ENCODE results near the gene DNAAF3.
A peak's percentile ranks its signal among the peaks of the same experiment; 100 is the strongest.

The DNAAF3 gene

DNA sequence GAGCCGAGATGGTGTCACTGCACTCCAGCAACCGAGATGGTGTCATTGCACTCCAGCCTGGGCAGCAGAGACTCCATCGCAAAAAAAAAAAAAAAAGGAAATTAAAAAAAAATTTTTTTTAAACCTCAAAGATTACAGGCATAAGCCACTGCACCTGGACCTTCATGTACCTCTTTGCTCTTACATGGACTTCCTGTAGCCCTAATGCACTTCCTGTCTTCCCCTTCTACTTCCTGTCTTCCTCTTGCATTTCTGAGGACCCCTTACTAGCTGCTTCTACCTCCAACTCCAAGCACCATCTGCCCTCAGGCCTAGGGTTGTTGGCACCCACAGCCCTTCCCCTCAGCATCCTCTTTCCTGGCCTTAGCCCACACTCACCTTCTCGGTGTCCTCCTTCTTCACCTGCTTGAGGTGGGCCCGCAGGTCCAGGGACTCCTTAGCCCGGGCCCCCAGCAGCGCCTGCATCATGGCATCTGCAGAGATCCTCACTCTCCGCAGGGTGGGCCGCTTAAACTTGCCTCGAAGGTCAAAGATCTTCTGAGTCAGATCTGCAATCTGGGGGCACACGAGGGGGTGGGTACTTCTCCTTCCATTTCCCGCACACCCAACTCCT lies 12.7 kb downstream of the DNAAF3 start:
- no peak for DNase-seq (ENCODE audit: low read depth)

DNA sequence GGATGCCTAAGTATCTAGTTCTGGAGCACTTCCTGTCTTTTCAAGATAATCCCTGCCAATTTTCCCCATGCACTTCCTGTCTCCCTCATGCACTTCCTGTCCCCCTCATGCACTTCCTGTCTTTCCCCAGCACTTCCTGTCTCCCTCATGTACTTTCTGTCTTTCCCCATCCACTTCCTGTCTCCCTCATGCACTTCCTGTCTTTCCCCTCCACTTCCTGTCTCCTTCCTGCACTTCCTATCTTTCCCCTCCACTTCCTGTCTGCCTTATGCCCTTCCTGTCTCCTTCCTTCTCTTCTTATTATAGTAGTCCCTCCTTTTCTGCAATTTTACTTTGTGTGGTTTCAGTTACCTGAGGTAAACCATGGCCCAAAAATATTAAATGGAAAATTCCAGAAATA lies 14.4 kb downstream of the DNAAF3 start:
- DNase-seq (ENCODE audit: low read depth) = no peak

DNA sequence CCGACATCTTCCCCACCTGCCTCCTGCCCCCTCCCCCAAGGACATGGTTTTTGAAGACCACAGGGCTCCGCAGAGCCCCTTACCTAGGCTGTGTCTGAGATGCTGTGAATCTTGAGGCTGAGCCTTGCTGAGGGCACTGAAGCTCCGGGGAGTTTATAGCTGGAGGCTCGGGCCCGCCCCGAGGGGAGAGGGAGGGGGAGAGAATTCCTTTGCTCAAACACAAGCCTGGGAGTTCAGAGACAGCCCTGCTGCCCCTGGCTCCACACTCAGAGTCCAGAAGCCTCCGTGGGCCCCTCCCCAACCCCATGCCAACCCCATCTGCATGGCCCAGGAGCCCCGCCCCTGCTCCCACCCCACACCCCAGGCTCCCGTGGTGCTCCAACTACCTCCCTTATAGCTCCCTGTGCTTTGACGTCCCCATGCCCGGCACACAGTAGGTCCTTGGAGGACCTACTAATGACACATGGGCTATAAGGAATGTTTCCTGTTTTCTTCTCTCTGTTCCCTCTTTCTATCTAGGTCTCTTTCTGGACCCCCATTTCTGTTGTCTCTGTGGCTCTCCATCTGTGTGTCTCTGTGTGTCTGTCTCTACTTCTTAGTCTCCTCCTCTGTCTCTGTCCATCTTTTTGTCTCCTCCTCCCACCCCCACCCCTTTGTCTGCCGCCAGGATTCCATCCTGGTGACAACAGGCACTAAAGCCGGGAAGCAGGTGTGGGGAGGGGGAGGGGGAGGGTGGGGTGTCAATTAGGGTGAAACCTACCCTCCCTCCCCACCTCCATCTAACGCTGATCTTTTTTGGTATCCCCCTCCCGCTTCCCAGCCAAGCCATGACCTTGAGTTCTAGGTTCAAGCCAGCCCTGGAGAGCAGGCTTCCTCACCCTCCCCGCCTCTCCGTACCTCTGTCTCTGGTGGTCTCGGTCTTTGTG lies 17.1 kb downstream of the DNAAF3 start, which contains the start of gene TNNT1:
TNNT1 (minus strand) TSS at position 129 of the 926 bp plus-strand sequence. CDS start 2,049 bp downstream, outside the sequence.
- no peak for DNase-seq (ENCODE audit: low read depth)

DNA sequence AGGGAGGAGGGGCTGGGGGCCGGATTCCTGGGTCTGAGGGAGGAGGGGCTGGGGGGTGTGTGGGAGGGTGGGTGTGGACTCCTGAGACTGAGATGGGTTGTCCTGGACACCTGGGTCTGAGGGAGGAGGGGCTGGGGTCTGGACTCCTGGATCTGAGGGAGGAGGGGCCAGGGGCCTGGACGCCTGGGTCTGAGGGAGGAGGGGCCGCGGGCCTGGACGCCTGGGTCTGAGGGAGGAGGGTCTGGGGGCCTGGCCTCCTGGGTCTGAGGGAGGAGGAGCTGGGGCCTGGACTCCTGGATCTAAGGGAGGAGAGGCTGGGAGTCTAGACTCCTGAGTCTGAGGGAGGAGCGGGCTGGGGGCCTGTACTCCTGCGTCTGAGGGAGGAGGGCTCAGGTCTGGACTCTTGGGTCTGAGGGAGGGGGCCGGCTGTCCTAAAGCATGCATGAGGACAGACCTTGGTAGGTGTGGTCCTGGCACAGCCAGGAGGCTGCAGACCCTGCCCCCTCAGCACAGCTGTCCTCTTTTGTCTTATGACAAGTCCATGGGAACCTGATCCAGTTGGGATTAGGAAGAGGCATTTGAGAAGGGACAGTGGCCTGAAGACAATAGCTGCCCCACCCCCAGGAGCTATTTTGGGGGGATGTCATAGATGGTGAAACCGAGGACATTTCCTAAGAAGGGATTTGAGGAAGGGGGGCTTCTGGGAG lies 18.7 kb downstream of the DNAAF3 start:
- no peak for DNase-seq (ENCODE audit: low read depth)

DNA sequence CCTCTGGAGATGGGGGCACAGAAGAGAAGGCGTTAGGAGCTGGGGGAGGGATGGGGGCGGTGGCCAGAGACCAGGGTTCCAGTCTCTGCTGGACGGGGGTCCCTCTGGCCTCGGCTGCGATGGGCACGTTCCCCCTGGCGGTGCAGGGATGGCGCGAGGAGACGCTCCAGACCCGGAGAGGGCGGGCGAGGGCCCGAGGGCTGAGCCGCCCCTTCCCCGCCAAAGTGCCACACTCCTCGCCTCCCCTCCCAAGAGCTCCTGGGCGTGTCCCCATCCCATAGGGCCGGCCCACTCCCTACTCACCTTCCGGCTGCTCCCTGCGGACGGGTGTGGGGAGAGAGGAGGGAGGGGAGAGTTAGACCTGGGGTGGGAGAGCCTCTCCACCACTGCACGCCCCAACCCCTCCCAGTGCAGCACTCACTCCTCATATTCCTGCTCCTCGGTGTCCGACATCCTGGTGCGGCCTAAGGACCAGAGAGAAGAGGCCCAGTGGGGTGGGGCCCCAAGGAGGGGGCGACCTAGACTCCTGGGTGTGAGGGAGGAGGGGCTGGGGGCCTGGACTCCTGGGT lies 19.6 kb downstream of the DNAAF3 start:
- DNase-seq (ENCODE audit: low read depth) = no peak

DNA sequence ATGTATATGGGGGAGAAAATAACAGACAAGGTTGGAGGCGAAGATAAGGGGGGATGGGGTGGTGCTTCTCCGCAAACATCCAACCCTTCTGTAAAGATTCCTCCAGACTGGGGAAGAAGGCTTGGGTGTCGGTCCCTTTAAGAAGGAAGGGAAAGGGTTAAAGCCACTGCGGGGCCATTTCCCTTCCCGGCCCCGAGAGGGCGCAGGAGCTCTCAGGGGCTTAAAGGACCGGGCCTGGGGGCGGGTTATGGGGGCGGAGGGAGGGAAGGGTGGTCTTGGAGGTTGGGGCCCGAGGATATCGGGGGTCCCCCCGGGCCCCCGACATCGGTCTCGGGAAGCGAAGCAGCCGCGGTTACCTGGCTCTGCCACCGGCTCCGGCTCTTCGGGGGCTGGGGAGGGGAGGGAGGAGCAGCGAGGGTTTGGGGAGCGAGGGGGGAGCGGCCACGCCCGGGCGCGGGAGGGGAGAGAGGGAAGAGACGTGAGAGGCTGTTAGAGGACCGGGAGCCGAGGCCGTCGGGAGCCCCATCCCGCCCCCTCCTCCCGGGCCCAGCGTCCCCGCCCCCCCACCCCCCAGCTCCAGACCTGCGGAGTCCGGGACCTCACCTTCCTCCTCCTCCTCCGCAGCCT lies 20.2 kb downstream of the DNAAF3 start:
- DNase-seq (ENCODE audit: low read depth) = no peak

DNA sequence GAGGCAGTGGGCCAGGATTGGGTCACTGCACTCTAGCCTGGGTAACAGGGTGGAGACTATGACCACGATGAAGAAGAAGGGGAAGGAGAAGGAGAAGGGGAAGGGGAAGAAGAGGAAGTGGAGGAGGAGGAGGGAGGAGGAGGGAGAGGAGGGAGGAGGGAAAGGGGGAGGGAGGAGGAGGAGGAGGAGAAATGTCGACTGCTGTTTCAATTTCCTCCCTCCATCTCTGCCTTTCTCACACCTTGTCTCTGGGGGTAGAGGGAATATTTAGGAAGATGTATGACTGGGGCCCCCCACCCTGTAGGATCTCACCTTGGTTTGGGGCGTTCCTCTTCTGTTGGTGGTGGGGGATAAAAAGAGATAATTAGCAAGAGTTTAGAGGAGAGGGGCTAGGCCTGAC lies 21.2 kb downstream of the DNAAF3 start:
- DNase-seq (ENCODE audit: low read depth) = no peak

DNA sequence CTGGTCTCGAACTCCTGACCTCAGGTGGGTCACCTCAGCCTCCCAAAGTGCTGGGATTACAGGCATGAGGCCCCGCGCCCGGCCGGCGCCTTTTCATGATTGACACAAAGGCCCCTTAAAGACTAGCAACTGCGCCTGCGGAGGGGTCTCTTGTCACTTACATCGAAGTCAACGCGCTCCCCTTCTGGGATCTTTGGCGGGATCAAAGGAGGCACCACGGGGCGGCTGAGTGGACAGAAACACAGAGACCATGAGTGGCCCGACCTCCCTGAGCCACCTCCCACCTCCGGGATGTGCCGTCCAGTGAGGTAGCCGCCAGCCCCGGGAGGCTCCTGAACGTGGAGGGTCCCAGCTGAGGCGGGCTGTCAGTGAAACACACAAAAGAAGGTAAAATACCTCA lies 24.7 kb downstream of the DNAAF3 start:
- DNase-seq (ENCODE audit: low read depth) = no peak

DNA sequence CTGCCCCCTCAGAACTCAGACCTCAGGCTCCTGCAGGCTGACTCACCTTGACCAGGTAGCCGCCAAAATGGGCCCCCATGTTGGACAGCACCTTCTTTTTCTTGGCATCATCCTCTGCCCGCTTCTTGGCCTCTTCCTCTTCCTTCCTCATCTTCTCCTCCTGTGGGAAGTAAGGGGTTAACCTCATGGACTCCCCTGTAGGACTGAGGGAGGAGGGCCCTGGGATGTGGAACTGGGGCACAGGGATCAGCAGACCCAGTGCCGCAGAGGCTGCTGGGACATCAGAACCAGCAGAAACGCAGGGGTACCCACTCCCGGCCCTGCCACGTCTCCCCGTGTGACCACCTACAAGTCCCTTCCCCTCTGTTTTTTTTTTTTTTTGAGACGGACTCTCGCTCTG lies 28.5 kb downstream of the DNAAF3 start:
- no peak for DNase-seq (ENCODE audit: low read depth)

DNA sequence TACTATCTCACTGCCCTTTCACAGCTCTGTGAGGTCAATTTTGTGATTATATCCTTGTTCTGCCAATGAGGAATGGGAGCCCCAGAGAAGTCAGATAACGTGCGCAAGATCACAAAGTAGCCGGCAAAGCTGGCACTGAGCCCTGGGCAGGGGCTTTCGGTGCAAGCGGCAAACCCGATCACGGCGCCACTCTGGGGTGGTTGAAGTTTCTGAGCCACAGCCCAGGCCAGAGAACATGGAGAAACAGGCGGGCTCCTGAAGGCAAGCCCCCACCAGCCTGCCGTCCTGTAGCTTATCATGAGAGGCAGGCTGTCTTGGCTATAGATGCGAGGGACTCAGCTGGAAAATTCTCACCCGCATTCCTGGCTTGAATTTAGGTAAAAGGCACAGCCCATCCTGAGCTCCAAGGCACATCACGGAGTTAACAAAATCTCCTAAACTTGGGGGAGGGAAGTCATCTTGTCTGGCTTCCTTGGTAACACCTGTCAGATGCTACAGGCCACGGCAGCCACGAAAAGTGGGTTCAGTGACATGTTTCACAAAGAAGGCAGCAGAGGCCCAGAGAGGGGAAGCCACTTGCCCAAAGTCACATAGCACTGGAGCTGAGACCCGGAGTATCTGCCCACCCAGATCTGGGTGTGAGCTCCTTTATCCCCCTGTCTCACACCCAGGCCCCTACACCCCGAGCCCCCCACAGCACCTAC lies 29.9 kb downstream of the DNAAF3 start:
- DNase-seq (ENCODE audit: low read depth) = no peak

DNA sequence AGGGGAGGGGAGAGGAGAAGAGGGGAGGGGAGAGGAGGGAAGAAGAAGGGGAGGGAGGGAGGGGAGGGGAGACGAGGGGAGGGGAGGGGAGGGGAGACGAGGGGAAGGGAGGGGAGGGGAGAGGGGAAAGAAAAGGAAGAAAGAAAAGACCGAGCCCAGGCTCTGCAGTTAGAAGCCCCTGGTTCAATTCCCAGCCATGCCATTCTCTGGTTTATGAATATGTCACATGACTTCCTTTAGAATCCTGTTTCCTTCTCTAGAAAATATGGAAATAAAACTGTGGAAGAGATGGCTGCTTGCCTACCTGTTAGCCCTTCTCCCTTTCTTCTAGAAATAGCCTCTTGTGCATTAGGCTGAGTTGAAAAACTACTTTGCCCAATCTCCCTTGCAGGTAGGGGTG lies 31.7 kb downstream of the DNAAF3 start:
- DNase-seq (ENCODE audit: low read depth) = no peak

DNA sequence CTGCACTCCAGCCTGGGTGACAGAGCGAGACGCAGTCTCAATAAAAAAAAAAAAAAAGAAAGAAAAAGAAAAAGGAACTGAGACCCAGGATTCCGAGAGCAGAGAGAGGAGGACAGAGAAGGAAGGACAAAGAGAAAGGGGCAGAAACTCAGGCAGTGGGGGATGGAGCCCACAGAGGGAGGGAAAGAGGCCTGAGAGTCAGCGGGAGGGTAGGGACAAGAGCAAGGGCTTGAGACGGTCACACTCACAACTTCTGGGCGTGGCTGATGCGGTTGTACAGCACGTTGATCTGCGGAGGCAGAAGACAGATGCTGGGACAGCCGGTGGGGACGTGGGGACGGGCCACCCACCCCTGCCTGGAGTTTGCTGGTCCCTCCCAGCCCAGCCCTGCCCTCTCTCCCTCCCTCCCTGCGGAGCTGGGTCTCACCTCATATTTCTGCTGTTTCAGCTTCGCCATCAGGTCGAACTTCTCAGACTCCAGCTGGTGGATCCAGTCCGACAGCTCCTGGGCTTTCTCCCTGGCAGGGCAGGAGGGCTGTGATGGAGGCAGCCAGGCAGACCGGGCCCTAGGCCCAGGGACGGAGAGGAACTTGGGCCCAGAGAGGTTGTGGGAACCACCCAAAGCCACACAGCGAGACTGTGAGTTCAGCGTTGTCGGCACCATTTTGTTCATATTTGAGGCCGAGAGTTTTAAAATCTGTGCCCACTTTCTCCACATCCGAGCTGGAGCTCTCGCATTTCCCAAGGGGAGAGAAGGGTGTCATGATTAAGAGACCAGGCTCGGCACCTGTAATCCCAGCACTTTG lies 32.6 kb downstream of the DNAAF3 start:
- DNase-seq (ENCODE audit: low read depth) = no peak

DNA sequence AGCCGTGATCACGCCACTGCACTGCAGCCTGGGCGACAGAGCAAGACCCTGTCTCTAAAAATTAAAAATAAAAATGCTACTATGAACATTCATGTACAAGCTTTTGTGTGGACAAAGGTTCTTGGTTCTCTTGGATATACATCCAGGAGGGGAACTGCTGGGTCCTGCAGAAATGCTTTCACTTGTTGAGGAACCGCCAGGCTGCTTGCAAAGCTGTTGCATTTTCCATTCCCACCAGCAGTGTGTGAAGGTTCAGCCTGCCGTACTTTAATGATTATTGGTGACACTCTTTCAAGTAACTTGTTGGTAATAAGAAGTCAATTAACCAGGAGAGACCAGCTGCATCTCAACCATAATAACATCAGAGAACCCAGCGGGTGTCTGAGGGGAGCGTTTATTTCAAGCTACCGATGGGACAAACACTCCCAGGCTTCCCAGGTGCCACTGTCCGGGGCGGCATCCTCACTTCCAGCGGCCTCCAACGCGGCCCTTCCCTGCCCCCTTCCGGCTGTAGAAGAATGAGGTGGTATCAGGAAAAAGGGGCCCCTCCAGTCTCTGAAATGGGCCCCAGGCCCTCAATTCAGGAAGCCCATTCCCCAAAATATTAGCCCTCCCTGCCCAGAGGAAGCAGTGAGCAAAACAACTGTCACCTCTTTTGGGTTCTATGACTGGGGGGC lies 33.8 kb downstream of the DNAAF3 start:
- DNase-seq (ENCODE audit: low read depth) = no peak

DNA sequence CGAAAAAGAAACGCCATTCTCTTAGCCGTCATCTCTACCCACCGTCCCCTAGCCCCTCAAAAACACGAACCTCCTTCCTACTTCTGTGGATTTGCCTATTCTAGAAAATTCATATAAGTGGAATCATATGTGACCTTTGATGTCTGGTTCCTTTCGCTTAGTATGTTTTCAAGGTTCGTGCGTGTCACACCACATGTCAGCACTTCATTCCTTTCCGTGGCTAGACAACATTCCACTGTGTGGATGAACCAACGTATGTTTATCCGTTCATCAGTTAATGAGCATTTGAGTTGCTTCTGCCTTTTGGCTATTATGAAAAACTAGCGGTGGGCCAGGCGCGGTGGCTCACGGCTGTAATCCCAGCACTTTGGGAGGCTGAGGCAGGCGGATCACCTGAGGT lies 35.0 kb downstream of the DNAAF3 start:
- DNase-seq (ENCODE audit: low read depth) = no peak

DNA sequence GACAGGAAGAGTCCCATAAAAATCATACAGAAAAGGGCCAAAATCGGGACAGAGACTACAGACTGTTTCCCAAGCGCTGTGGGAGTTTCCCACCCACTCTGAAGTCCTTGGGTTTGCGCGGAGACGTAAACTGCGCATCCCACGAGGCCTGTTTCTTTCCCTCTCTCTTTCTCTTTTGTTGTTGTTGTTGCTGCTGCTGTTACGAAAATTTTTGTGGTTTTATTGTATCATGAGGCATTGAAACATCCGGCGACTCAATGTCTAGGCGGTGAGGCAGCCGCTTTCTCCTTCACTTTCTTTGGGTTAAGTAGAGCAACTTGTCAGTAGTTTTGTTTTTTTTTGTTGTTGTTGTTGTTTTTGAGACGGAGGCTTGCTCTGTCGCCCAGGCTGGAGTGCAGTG lies 47.4 kb downstream of the DNAAF3 start:
- DNase-seq (ENCODE audit: low read depth) = peak; percentile 44

DNA sequence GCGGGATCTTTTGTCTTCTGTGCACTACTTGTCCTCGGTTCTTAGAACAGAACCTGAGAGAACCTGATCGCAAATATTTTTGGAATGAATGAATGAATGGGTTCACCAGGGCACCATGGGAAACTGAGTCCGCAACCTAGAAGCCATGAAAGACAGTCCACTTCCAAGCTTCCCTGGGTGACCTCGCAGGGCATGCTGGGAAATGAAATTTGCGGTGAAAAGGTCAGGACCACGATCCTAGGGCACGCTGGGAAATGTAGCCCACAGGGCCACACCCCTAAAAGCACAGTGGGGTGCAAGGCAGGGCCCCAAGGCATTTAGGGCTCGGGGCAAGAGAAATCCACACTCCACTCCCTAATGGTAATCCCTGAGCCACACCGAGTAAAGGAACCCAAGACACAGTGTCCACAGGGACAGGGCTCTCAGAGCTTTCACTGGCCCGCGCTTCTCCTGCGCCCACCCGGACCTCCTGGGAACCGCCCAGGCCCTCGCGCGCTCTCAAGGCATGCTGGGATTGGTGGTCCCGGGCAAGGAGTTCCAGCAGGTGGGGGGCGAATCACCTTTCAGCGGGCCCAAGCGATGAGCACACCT lies 47.9 kb downstream of the DNAAF3 start:
- DNase-seq (ENCODE audit: low read depth) = peak; percentile 61

DNA sequence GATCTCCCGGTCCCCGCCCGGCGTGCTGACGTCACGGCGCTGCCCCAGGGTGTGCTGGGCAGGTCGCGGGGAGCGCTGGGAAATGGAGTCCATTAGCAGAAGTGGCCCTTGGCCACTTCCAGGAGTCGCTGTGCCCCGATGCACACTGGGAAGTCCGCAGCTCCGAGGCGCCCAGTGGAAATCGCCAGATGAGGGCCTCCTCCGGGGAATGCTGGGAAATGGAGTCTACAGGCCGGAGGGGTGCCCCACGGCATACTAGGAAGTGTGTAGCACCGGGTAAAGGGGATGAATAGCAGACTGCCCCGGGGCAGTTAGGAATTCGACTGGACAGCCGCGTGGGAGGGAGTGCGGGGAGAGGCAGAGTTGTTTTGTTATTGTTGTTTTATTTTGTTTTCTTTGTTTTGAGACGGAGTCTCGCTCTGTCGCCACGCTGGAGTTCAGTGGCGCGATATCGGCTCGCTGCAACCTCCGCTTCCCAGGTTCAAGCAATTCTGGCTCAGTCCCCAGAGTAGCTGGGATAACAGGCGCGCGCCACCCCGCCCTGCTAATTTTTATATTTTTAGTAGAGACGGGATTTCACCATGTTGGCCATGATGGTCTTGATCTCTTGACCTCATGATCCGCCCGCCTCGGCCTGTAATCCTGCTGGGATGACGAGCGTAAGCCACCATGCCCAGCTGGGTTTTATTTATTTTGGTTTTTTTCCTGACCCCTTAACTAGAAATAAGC lies 48.6 kb downstream of the DNAAF3 start:
- DNase-seq (ENCODE audit: low read depth) = peak; percentile 98

DNA sequence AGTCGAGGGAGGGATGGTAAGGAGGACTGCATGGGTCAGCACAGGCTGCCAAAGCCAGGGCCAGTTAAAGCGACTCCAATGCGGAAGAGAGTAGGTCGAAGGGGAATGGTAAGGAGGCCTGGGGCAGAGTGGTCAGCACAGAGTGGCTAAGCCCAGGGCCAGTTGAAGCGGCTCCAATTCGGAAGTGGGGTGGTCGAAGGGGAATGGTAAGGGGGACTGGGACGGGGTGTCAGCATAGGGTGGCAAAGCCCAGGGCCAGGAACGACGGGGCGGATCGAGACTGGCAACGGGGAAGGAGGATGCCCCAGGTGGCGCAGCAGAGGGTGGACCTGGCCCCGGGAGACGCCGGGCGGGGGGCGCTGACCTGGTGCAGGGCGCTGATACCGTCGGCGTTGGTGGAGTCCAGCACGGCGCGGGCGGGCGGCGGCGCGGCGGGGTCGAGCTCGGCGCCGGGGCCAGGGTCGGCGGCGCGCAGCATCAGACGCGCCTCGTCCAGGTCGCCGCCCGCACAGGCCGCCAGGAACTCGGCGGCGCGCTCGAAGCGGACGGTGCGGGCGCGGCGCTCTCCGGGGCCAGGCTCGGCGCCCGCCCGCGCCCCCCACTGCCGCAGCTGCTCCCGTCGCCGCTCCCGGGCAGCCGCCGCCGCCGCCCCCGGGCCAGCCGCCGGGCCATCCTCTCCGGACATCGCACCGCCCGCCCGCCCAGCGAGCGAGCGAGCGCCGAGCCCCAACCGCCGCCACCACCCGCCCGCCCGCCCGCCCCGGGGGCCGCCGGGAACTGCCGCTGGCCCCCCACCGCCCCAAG lies 49.4 kb downstream of the DNAAF3 start, which contains the start of gene PPP1R12C:
PPP1R12C (minus strand) TSS at position 779 of the 804 bp plus-strand sequence; CDS start at position 685, 94 bp downstream.
- DNase-seq (ENCODE audit: low read depth) = no peak
